ENCODE measurements around the gene MARS1. TPM values are rescaled to one million over a fixed set of nuclear protein-coding genes. Genes with fewer than 3 reads are reported as not detected.

Gene MARS1
- total RNA-seq, 1 experiment from 2014 or later, result 291 TPM

- Histone ChIP-seq H3K36me3 (ENCODE audit: control insufficient read depth, insufficient read depth, low read length) (peaks cover 9% of the 10 kb centered on the region), H3K9me3 (ENCODE audit: control insufficient read depth, insufficient read depth, low read depth, low read length) (no peaks in the 10 kb centered on the region), H3K4me1 (ENCODE audit: control insufficient read depth, insufficient read depth, low read length) (peaks cover 32% of the 10 kb centered on the region), H3K27ac (ENCODE audit: low read length) (no peak overlapping the region), H3K4me3 (ENCODE audit: low read depth in 2 of 2, low read length in 2 of 2) (no peak overlapping the region), H3K27me3 (ENCODE audit: control insufficient read depth, insufficient read depth, low read length) (no peaks in the 10 kb centered on the region)
- DNase-seq (ENCODE audit: low read depth, low spot score) (no peak), ATAC-seq (no peak)
- intact Hi-C loops (cut with micrococcal nuclease; ENCODE audit: unreplicated experiment), result no loop called here
- in situ Hi-C loops (cut with HindIII; ENCODE audit: low pct_unique_long_range_greater_than_20kb, low sequenced_read_pairs), result no loop called here
- BruUV-seq (replicated peaks), result no TSS peak
- TF ChIP-seq POLR2AphosphoS5 (IDR thresholded peaks at IDR 0.05; ENCODE audit: low read depth, low read length) (no peak), TCF7L2 (IDR thresholded peaks at IDR 0.05; ENCODE audit: low read depth, low read length) (no peak), CTCF (IDR thresholded peaks at IDR 0.05) (no peak), SIN3A (IDR thresholded peaks at IDR 0.05; ENCODE audit: borderline replicate concordance, insufficient read depth, low read depth, low read length) (no peak)
- TF ChIP-seq, protein P1, sequence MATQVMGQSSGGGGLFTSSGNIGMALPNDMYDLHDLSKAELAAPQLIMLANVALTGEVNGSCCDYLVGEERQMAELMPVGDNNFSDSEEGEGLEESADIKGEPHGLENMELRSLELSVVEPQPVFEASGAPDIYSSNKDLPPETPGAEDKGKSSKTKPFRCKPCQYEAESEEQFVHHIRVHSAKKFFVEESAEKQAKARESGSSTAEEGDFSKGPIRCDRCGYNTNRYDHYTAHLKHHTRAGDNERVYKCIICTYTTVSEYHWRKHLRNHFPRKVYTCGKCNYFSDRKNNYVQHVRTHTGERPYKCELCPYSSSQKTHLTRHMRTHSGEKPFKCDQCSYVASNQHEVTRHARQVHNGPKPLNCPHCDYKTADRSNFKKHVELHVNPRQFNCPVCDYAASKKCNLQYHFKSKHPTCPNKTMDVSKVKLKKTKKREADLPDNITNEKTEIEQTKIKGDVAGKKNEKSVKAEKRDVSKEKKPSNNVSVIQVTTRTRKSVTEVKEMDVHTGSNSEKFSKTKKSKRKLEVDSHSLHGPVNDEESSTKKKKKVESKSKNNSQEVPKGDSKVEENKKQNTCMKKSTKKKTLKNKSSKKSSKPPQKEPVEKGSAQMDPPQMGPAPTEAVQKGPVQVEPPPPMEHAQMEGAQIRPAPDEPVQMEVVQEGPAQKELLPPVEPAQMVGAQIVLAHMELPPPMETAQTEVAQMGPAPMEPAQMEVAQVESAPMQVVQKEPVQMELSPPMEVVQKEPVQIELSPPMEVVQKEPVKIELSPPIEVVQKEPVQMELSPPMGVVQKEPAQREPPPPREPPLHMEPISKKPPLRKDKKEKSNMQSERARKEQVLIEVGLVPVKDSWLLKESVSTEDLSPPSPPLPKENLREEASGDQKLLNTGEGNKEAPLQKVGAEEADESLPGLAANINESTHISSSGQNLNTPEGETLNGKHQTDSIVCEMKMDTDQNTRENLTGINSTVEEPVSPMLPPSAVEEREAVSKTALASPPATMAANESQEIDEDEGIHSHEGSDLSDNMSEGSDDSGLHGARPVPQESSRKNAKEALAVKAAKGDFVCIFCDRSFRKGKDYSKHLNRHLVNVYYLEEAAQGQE (IDR thresholded peaks at IDR 0.05; ENCODE audit: insufficient read depth in 1 of 2, low read depth in 2 of 2, low read length in 1 of 2), result no peak
- ChIA-PET POLR2A (no interaction called here), CTCF (no interaction called here)
Observed at GRCh38 chr12:57525615-57526383, 37.9 kb downstream of the MARS1 start.

DNA sequence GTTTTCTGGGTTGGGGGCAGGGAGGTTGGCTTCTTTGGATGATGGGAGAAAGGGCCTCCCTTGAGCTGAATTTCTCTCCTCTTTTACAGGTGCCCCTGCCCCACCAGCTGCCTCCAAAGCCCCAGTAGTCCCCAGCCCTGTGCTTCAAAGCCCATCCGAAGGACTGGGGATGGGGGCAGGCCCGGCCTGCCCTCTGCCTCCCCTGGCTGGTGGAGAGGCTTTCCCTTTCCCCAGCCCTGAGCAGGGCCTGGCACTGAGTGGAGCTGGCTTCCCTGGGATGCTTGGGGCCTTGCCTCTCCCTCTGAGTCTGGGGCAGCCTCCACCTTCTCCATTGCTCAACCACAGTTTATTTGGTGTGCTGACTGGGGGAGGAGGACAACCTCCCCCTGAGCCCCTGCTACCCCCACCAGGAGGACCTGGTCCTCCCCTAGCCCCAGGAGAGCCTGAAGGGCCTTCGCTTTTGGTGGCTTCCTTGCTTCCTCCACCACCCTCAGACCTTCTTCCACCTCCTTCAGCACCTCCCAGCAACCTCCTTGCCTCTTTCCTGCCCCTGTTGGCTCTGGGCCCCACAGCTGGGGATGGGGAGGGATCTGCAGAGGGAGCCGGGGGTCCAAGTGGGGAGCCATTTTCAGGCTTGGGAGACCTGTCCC, 38.7 kb downstream of the MARS1 start:
- BruUV-seq (replicated peaks), result TSS peak; percentile 12
- ChIA-PET CTCF (no interaction called here), POLR2A (interaction anchor here (0.7 kb wide), 1 partner anchor 275 kb away, joined by 3 read pairs; no protein-coding TSS in a partner anchor)
- TF ChIP-seq TCF7L2 (IDR thresholded peaks at IDR 0.05; ENCODE audit: low read depth, low read length), result no peak
- TF ChIP-seq SIN3A (IDR thresholded peaks at IDR 0.05; ENCODE audit: borderline replicate concordance, insufficient read depth, low read depth, low read length), result no peak
- TF ChIP-seq, protein P1 (IDR thresholded peaks at IDR 0.05; ENCODE audit: insufficient read depth in 1 of 2, low read depth in 2 of 2, low read length in 1 of 2), result no peak
- TF ChIP-seq POLR2AphosphoS5 (IDR thresholded peaks at IDR 0.05; ENCODE audit: low read depth, low read length), result no peak
- no peak for TF ChIP-seq CTCF (IDR thresholded peaks at IDR 0.05)
- intact Hi-C loops (cut with micrococcal nuclease; ENCODE audit: unreplicated experiment), result no loop called here
- ATAC-seq (no peak), DNase-seq (ENCODE audit: low read depth, low spot score) (no peak)
- Histone ChIP-seq H3K36me3 (ENCODE audit: control insufficient read depth, insufficient read depth, low read length) (peaks cover 14% of the 10 kb centered on the region), H3K4me3 (ENCODE audit: low read depth in 2 of 2, low read length in 2 of 2) (no peak overlapping the region), H3K27ac (ENCODE audit: low read length) (no peak overlapping the region), H3K27me3 (ENCODE audit: control insufficient read depth, insufficient read depth, low read length) (no peaks in the 10 kb centered on the region), H3K9me3 (ENCODE audit: control insufficient read depth, insufficient read depth, low read depth, low read length) (no peaks in the 10 kb centered on the region), H3K4me1 (ENCODE audit: control insufficient read depth, insufficient read depth, low read length) (peaks cover 25% of the 10 kb centered on the region)
- in situ Hi-C loops (cut with HindIII; ENCODE audit: low pct_unique_long_range_greater_than_20kb, low sequenced_read_pairs), result no loop called here
